ENCODE data around the gene KLHDC1.

The KLHDC1 gene

DNA sequence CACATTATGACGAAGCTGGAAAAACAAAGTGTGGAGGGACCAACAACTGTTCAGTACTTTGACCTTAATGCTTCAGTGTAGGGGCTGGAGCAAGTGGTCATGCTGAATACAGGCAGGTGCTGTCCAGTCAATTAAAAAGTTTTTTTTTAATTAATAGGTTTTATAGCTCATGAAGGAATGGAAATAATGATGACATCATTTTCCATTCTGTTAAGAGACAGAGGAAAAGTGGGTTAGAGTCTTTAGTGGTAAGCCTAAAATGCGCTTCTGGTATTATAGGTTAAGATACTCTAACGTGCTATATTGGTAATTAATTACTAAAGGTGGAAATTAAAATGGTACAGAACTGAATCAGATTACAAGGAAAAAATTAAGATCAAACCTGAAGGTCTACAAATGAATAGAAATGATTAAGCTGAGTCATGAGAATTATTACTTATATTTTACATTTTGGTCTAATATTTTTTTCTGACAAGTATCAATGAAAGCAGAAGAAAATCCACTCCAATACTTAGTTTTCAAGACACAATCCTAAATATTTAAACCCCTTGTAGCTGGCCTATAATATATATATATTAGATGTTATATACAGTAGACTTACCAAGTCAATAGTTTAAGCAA, 90.6 kb downstream of the KLHDC1 start:
- ChIA-PET CTCF (interaction anchor here (0.6 to 0.9 kb wide), 2 partner anchors 36 to 149 kb away, joined by 3 to 6 read pairs; no protein-coding TSS in a partner anchor), POLR2A (interaction anchor here (0.6 to 1.4 kb wide), 3 partner anchors 14 to 90 kb away, joined by 4 read pairs; partner anchors contain the start of genes KLHDC1 and KLHDC2)
- peaks cover 86 to 97% of the 10 kb centered on the region in 2 experiments for H3K36me3 ChIP-seq (ENCODE audit: control insufficient read depth in 2 of 2, insufficient read depth in 1 of 2, low read length in 2 of 2)
- H3K9me3 ChIP-seq (ENCODE audit: control insufficient read depth, insufficient read depth, low read depth, low read length): no peaks in the 10 kb centered on the region
- H3K27ac ChIP-seq (ENCODE audit: extremely low read depth, low read depth, low read length): no peak overlapping the region
- TF ChIP-seq ATF2 (tag by site-specific recombination; IDR thresholded peaks at IDR 0.05; ENCODE audit: low read depth) (peak; percentile 75), ZNF10 (tag by site-specific recombination; IDR thresholded peaks at IDR 0.05) (no peak)
- no peaks in the 10 kb centered on the region for H3K4me1 ChIP-seq (ENCODE audit: control insufficient read depth, insufficient read depth, low read length)
- H3K4me3 ChIP-seq (ENCODE audit: low read depth, low read length): no peak overlapping the region

DNA sequence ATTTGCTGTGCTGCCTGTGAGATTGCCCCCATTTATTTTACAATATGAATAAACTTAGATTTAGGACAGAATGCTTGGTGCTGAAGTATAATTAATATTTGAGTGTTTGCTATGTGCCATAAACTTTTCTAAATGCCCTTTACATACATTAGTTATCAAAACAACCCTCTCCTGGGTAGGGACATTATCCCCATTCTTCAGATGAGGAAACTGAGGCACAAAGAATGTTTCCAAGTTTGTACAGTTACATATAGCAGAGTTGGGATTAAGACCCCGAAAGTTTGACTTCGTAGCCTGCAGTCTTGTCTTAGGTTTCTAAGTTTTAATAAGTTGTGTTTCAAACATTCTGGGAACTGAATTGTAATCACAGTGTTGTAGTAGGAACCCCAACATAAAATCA, 93.4 kb downstream of the KLHDC1 start:
- H3K4me3 ChIP-seq (ENCODE audit: low read depth, low read length): no peak overlapping the region
- H3K9me3 ChIP-seq (ENCODE audit: control insufficient read depth, insufficient read depth, low read depth, low read length): no peaks in the 10 kb centered on the region
- peaks cover 82 to 96% of the 10 kb centered on the region in 2 experiments for H3K36me3 ChIP-seq (ENCODE audit: control insufficient read depth in 2 of 2, insufficient read depth in 1 of 2, low read length in 2 of 2)
- ChIA-PET CTCF (no interaction called here), POLR2A (no interaction called here)
- no peak overlapping the region for H3K27ac ChIP-seq (ENCODE audit: extremely low read depth, low read depth, low read length)
- TF ChIP-seq IKZF3 (tag by site-specific recombination; IDR thresholded peaks at IDR 0.05) (no peak), ZNF221 (tag by site-specific recombination; IDR thresholded peaks at IDR 0.05; ENCODE audit: borderline replicate concordance) (no peak), ZNF777 (tag by site-specific recombination; IDR thresholded peaks at IDR 0.05; ENCODE audit: borderline replicate concordance) (no peak), BCL11B (tag by site-specific recombination; IDR thresholded peaks at IDR 0.05; ENCODE audit: low read depth) (no peak), KLF17 (tag by site-specific recombination; IDR thresholded peaks at IDR 0.05) (no peak), ZNF121 (tag by site-specific recombination; IDR thresholded peaks at IDR 0.05) (no peak)
- H3K4me1 ChIP-seq (ENCODE audit: control insufficient read depth, insufficient read depth, low read length): no peaks in the 10 kb centered on the region

GRCh38 chr14:49792618-49793017, 99.7 kb downstream of the KLHDC1 start:
- POLR2A ChIA-PET: no interaction called here
- Histone ChIP-seq H3K27ac (ENCODE audit: extremely low read depth, low read depth, low read length) (no peak overlapping the region), H3K4me3 (ENCODE audit: low read depth, low read length) (no peak overlapping the region), H3K4me1 (ENCODE audit: control insufficient read depth, insufficient read depth, low read length) (no peaks in the 10 kb centered on the region), H3K9me3 (ENCODE audit: control insufficient read depth, insufficient read depth, low read depth, low read length) (no peaks in the 10 kb centered on the region), H3K36me3 (ENCODE audit: control insufficient read depth in 2 of 2, insufficient read depth in 1 of 2, low read length in 2 of 2) (peaks cover 83 to 91% of the 10 kb centered on the region in 2 experiments)
- CTCF ChIA-PET: no interaction called here
- TF ChIP-seq ZNF350 (tag by site-specific recombination; IDR thresholded peaks at IDR 0.05) (no peak), ZNF174 (tag by site-specific recombination; IDR thresholded peaks at IDR 0.05) (no peak), ZSCAN30 (tag by site-specific recombination; IDR thresholded peaks at IDR 0.05) (no peak), ZNF138 (tag by site-specific recombination; IDR thresholded peaks at IDR 0.05; ENCODE audit: borderline replicate concordance) (no peak), ZNF549 (tag by site-specific recombination; IDR thresholded peaks at IDR 0.05) (no peak), ZNF366 (tag by site-specific recombination; conservative IDR thresholded peaks at IDR 0.05) (no peak), ZSCAN23 (tag by site-specific recombination; IDR thresholded peaks at IDR 0.05) (no peak), ZNF629 (tag by site-specific recombination; IDR thresholded peaks at IDR 0.05) (no peak), HOXA7 (CRISPR knock-in tag; IDR thresholded peaks at IDR 0.05; ENCODE audit: borderline replicate concordance) (no peak), ZNF239 (tag by site-specific recombination; IDR thresholded peaks at IDR 0.05) (no peak)
- TF ChIP-seq, protein P1, sequence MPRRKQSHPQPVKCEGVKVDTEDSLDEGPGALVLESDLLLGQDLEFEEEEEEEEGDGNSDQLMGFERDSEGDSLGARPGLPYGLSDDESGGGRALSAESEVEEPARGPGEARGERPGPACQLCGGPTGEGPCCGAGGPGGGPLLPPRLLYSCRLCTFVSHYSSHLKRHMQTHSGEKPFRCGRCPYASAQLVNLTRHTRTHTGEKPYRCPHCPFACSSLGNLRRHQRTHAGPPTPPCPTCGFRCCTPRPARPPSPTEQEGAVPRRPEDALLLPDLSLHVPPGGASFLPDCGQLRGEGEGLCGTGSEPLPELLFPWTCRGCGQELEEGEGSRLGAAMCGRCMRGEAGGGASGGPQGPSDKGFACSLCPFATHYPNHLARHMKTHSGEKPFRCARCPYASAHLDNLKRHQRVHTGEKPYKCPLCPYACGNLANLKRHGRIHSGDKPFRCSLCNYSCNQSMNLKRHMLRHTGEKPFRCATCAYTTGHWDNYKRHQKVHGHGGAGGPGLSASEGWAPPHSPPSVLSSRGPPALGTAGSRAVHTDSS (tag by site-specific recombination; IDR thresholded peaks at IDR 0.05): no peak
- TF ChIP-seq, protein P2, sequence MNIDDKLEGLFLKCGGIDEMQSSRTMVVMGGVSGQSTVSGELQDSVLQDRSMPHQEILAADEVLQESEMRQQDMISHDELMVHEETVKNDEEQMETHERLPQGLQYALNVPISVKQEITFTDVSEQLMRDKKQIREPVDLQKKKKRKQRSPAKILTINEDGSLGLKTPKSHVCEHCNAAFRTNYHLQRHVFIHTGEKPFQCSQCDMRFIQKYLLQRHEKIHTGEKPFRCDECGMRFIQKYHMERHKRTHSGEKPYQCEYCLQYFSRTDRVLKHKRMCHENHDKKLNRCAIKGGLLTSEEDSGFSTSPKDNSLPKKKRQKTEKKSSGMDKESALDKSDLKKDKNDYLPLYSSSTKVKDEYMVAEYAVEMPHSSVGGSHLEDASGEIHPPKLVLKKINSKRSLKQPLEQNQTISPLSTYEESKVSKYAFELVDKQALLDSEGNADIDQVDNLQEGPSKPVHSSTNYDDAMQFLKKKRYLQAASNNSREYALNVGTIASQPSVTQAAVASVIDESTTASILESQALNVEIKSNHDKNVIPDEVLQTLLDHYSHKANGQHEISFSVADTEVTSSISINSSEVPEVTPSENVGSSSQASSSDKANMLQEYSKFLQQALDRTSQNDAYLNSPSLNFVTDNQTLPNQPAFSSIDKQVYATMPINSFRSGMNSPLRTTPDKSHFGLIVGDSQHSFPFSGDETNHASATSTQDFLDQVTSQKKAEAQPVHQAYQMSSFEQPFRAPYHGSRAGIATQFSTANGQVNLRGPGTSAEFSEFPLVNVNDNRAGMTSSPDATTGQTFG (tag by site-specific recombination; IDR thresholded peaks at IDR 0.05; ENCODE audit: borderline replicate concordance): no peak
- TF ChIP-seq, protein P3, sequence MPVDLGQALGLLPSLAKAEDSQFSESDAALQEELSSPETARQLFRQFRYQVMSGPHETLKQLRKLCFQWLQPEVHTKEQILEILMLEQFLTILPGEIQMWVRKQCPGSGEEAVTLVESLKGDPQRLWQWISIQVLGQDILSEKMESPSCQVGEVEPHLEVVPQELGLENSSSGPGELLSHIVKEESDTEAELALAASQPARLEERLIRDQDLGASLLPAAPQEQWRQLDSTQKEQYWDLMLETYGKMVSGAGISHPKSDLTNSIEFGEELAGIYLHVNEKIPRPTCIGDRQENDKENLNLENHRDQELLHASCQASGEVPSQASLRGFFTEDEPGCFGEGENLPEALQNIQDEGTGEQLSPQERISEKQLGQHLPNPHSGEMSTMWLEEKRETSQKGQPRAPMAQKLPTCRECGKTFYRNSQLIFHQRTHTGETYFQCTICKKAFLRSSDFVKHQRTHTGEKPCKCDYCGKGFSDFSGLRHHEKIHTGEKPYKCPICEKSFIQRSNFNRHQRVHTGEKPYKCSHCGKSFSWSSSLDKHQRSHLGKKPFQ (tag by site-specific recombination; IDR thresholded peaks at IDR 0.05): no peak
- TF ChIP-seq, protein P4, sequence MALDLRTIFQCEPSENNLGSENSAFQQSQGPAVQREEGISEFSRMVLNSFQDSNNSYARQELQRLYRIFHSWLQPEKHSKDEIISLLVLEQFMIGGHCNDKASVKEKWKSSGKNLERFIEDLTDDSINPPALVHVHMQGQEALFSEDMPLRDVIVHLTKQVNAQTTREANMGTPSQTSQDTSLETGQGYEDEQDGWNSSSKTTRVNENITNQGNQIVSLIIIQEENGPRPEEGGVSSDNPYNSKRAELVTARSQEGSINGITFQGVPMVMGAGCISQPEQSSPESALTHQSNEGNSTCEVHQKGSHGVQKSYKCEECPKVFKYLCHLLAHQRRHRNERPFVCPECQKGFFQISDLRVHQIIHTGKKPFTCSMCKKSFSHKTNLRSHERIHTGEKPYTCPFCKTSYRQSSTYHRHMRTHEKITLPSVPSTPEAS (tag by site-specific recombination; IDR thresholded peaks at IDR 0.05): no peak

Data from HEK293 (cell line).